Fibroblast of pulmonary artery (primary cell): Measurements from ENCODE around the gene VOPP1.

Experiments used
- DNase-seq: peaks from one replicate; pipeline ENCODE4 v3.0.0-alpha.2; 2010; ENCODE audit warnings: low read depth
- H3K4me3 ChIP-seq: replicated peaks from 2 replicates; pipeline ENCODE4 v1.5.1; 2011; ENCODE audit warnings: low read depth, mild to moderate bottlenecking, control low read depth, low read length, moderate library complexity
- CTCF ChIP-seq: IDR thresholded peaks from 2 replicates; pipeline ENCODE4 v1.5.1; 2011; ENCODE audit warnings: mild to moderate bottlenecking, control low read depth, low read length, inconsistent platforms; ENCODE audit errors: missing control alignments

The VOPP1 gene

GRCh38 chr7:55463686-55464262 is 108.5 kb downstream of the VOPP1 start:
- TF ChIP-seq CTCF: no peak
- DNase-seq: no peak
- H3K4me3 ChIP-seq: no peak overlapping the region

GRCh38 chr7:55458351-55458750 is 114.0 kb downstream of the VOPP1 start:
- no peak for DNase-seq
- H3K4me3 ChIP-seq: no peak overlapping the region
- TF ChIP-seq CTCF: no peak

GRCh38 chr7:55457801-55458200 is 114.5 kb downstream of the VOPP1 start:
- no peak for DNase-seq
- no peak for TF ChIP-seq CTCF
- H3K4me3 ChIP-seq: no peak overlapping the region

- no peak overlapping the region for H3K4me3 ChIP-seq
- DNase-seq: no peak
- no peak for TF ChIP-seq CTCF
Measured at GRCh38 chr7:55452971-55453370, 119.3 kb downstream of the VOPP1 start.

- no peak for TF ChIP-seq CTCF
- no peak overlapping the region for H3K4me3 ChIP-seq
- no peak for DNase-seq
Measured at GRCh38 chr7:55449992-55450535, 122.2 kb downstream of the VOPP1 start.

GRCh38 chr7:55449205-55449991 is 122.9 kb downstream of the VOPP1 start:
- TF ChIP-seq CTCF: no peak
- DNase-seq: no peak
- H3K4me3 ChIP-seq: no peak overlapping the region
